LoVo (cell line): Measurements from ENCODE around the gene ACACA.
A peak's percentile ranks its signal among the peaks of the same experiment; 100 is the strongest.
"Not testable (repeated sequence)": the region's sequence is repeated elsewhere in the genome, so short reads cannot be mapped to it uniquely, and the experiment has no call there.

Experiments
- DNase-seq: peaks from one replicate; pipeline ENCODE4 v3.0.0-alpha.2; 2016; ENCODE audit warnings: low spot score

Gene ACACA

DNA sequence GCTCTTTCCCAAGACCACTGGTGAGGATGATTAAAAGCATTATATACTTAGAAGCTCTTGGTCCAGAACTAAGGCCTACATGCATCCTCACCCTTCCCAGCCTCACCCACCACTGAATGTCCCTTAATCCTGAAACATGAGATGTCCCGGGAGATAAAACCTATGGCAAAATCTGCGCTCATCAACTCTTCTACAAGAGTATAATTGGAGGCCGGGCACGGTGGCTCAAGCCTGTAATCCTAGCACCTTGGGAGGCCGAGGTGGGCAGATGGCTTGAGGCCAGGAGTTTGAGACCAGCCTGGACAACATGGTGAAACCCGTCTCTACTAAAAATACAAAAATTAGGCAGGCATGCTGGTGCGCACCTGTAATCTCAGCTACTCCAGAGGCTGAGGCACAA is 13.3 kb downstream of the ACACA start:
- no peak for DNase-seq

DNA sequence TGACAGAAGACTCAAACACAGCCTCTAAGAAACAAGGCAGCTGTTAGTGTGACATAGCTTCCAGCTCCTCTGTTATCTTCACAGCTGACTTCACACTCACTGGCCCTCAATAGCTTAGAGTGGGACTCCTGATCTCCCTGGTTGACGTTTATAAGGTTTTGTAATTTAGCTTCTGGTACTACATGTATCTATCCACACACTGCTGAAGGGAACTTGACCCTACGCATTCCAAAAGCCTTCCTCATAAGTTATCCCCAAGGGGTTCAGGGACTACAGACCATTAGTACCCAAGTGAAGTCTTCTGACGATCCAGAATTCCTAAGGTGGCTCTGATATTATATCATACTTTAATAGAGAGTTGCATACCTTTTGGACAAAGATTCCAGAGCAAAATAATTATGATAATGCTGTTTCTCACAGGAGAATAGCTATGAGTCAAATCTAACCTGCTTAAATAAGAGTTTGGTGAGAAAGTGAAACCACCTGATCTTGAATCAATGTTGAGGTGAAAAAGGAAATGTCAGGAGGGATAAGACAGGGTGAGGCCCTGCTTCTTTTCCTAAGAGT is 14.5 kb downstream of the ACACA start:
- DNase-seq, result peak; percentile 33

DNA sequence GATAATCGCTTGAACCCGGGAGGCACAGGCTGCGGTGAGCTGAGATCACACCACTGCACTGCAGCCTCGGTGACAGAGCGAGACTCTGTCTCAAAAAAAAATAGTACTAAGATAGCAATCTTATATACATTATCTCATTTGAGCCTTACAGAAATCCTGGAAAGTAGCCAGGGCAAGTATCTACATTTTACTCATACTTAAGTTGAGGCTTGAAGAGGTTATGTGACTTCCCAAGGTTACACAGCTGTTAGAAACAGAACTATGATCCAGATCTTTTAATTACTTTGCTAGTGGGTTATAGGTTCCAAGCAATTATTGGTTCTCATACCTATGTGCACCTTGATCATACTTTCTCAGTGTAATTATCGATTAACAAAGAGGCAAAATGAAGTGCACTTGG is 15.5 kb downstream of the ACACA start:
- no peak for DNase-seq

DNA sequence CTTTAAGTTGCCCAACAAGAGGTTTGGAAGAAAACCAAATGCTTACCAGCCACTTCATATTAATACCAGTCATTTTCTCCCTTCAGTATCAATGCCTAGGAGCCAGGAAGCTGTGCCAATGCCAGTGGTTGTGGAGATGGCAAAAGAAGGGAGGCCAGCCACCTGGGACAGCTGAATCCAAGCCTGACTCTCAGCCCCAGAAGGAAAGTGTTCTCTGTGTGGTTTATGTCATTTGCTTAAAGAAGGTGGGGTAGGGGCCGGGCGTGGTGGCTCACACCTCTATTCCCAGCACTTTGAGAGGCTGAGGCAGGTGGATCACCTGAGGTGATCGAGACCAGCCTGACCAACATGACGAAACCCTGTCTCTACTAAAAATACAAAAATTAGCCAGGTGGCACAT is 17.5 kb downstream of the ACACA start:
- DNase-seq, result no peak

DNA sequence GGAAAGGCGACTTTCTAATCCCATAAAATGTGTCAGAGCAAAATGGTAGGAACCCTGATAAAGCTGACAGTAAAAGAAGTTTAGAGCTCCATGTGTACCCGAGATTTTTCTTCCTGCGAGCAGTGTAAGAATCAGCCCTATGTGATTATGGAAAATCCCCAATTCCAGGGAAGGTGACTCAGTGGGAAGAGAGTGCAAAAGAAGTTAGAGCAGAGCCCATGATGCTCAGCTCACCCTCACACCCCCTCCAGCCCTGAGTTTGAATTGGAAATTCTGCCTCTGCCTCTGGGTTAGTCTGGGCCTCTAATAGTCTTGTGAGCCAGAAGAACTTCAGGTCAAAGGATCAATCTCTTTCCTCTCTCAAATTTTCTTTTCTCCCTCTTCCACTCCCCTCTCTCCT is 18.4 kb downstream of the ACACA start:
- DNase-seq, result no peak

DNA sequence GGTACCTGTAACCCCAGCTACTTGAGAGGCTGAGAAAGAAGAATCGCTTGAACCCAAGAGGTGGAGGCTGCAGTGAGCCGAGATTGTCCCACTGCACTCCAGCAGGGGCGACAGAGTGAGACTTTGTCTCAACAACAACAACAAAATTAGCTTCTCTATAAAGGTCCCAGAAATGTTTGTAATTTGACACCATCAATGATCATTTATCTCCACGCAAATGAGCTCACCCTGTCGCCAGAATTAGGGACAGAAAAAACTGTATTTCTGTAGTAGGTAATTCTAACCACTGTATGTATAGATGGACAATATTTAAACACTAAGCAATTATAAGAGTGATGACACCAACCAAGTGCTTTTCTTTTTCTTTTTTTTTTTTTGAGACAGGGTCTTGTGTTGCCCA is 20.2 kb downstream of the ACACA start:
- no peak for DNase-seq

DNA sequence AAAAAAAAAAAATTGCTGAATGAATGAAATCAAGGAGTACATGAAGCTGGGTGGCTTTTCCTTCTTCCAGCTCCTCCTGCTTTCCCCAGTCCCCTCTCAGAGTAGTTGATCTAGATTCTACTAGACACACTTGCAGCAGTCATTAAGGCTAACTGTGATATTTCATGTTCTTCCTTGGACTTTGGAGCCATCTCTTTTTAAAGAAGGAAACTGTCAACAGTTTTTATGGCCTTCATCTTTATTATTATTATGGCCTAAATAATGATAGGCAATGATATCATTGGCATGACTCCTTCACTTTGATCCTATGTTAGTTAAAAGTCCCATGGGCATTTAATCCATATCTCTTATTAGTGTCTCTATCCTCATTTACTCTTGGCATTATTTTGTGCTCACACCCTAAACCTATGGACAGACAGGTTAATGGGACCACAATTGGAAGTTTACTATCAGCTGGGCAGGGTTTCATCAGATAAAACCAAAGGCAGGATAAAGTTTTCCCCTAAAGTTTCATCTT is 21.1 kb downstream of the ACACA start:
- peak; percentile 12 for DNase-seq

DNA sequence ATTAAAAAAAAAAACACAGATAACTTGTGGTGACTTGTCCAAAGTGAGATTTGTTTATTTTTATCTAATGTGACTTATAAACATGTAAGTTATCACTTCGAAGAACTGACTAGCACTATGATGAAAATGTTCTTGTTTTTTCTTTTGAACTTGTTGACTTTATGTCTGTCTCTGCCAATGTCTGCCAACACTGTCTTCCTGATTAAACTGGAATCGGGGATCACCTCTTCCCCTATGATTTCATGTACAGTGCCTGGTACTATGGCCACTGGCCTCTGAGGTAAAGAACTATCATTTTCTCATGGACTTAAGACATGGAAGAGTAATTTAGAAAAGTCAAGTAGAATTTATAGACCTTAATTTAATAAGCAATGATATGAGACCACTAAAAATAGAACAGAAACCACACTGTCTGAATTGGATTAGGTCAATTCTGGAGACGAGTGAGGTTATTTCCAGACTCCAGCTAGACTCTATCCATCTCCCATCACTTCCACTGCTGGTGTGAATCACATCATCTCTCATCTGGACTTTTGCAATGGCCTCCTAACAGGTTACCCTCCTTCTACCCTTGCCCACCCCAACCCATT is 22.0 kb downstream of the ACACA start:
- DNase-seq, result no peak

DNA sequence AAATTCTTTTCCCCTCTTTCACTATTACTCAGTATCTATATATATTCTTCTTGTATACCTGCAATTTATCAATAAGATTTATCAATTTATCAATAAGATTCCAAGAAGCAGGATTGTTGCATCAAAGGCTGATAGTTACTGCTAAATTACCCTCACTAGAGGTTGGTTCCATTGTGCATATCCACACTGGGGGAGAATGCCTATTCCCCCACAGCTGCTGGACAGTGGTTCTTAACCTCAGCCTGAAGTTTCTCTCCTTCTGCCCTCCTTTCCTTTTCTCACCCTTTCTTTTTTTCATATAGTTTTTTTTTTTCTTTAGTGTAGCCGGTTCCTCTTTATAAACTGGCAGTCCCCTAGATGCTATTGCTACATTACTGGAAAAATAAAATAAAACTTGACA is 24.6 kb downstream of the ACACA start:
- no peak for DNase-seq

DNA sequence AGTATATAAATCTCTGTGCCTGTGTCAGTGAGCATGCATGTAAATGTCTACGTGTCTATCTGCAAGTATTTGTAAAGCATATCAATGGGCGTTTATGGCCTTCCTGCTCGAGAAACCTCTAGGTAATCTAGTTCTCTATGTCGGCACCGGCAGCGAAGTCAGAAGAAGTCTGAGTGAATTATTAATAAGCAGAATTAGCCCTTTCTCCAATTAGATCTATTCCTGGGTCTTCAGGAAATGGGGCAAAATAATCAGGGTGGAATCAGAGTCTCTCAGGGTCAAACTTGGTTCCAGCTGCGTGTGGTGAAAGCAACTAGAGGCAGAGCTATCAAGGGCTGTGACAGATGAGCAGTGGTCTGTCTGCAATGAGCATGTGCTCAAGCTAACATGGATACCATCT is 30.9 kb downstream of the ACACA start, which contains the start of gene C17orf78:
TSS of gene C17orf78 (plus strand) at position 280 of the 400 bp plus-strand sequence. CDS start at position 388, 108 bp downstream.
- DNase-seq, result no peak

DNA sequence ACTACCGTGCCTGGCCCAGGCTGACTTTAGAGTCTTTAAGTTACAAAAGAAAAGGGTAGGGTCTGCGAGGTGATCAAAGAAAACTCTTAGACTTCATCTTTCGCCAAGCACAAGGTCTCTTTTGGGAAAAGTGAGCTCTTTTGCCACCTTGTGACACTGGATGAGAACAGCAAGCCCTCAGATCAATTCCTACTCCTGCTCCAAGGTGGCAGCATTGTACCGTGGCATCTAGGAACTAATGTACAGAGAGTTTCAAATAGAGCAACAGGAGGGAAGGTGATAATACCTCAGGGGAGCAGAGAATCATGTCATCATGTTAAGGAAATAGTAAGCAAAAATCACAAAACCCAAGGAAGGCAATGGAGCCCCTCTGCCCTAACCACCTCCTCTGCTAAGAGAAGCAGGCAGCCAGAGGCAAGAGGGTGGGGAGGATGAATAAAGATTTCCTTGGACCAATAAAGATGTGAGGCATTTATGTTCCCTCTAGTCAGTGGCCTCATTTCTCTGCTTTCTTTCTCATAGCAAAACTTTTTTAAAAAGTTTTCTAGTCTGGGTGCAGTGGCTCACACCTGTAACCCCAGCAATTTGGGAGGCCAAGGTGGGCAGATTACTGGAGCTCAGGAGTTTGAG is 33.0 kb downstream of the ACACA start:
- DNase-seq, result peak; percentile 76

DNA sequence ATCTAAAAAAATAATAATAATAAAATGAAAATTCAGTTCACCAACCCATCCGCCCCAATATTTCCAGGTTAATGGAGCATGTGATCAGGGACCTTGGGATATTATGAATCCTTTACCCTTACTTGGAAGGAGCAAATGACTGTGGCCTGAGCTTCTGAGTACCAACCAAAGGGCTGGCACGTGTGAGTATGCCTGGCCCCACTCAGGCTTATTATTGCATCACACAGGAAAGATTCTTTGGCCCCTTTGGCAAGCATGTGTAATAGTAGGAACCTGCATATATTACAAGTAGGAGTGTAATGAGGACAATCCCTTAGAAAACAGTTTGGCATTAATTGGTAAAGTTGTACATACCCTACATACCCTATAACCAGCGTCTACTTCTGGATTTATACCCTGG is 38.1 kb downstream of the ACACA start:
- DNase-seq, result no peak

DNA sequence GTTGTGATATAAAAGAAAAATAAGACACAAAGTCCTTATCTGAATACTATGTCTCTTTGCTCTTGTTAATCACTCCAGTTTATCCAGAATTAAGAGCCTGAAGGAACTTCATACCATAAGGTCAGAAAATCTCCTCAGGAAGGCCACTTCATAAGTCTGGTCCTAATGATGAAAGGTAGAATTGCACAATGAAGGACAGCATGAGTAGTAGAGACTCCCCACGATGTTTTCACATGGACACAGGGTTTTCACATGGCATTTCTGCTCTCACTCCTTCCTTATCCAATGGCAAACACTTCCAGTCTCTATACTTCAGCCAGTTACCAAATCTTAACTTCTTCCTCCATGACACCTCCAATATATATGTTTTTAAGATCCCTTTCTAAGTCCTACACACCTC is 41.0 kb downstream of the ACACA start:
- DNase-seq, result no peak

DNA sequence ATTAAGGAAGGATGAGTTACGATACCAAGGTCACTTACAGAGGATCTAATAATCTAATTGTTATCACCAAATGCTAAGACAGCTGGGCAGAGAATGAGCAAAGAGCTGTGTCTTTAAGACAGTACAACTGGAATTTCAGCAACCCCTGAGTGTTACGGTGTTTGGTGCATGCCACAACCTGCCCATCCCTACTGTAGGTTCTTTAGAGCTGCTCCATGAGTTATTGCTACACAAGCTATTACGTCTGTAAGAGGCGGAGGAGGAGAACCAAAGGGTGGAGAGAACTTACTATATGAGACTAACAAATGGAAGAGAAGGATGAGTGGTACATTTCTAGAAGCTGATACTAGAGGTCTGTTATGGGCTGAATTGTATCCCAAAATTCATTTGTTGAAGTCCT is 45.1 kb downstream of the ACACA start:
- no peak for DNase-seq

DNA sequence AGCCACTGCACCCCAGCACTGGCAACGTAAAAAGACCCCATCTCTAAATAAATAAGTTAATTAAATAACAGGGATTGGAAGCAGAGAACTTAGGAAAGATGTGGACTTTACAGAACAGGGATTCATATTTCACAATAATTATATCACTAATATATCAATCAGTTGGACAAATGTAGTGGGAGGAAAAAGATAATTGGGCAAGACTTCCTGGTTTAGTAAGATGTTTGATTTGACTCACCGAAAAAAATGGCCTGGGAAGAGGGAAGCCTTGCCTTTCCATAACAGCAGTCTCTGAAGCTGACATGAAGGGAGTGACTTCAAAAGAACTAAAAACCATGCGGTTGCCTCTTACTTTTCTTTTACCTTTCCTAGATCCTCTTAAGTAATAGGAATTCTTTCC is 46.0 kb downstream of the ACACA start:
- no peak for DNase-seq

DNA sequence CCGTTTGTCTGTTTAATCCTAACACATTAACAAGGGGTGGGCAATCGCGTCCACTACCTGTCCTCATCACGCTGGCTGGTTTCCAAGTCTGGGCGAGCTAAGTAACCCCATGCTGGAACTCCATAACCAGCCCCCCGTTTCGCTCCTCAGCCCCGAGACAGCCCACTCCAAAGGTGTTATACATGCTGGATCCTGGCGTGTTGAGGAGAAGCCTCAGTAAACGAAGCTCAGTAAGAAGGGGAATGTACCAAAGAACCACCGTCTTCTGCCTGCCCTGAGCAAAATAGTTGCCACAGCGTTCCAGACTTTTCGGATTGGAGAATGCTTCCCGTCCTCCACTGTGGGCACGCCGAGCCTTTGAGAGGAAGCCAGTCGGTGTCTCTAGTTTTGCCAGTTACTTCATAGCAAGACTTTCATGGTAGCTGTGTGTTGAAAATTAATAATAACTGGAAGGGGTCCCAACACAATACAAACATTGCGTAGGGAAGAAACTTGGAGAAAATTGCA is 46.9 kb downstream of the ACACA start:
- no peak for DNase-seq

DNA sequence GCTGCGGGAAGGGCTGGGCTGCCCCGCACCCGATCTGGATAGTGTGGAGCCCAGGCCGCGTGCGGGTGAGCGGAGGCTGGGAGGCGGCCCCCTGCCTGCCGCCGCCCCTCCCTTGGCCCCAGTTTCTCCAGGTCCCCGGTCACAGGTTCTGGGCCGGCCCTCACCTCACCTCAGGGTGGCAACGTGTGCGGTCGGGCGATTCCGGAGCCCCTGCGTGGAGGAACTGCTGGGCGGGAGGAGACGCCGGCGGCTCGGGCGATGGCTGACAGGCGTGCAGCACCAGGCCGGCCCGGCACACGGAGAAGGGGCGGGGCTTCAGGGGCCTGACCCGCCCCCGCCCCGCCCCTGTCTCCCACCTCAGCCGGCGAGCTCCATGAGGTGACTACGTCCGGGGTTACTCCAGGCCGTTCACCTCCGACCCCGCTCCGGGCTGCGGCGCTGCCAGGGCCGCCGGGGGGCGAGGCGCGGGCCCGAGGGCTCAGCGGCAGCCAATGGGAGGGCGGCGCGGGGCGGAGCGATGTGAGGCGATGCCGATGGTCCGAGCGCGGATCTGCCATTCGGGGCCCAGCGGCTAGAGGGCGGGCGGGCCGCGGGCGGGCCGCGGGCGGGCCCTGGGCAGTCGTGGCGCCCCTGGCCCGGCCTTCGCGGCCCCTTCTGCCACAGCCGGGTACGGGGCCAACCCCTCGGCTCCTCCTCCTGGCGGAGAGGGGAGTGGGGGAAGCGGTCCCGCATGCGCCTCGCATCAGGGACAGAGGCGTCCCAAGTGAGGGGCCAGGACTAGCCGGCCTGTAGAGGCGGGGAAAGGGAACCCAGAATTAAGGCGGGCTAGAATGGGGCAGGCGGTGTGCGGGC is 47.6 kb downstream of the ACACA start:
- DNase-seq, result peak; percentile 91

DNA sequence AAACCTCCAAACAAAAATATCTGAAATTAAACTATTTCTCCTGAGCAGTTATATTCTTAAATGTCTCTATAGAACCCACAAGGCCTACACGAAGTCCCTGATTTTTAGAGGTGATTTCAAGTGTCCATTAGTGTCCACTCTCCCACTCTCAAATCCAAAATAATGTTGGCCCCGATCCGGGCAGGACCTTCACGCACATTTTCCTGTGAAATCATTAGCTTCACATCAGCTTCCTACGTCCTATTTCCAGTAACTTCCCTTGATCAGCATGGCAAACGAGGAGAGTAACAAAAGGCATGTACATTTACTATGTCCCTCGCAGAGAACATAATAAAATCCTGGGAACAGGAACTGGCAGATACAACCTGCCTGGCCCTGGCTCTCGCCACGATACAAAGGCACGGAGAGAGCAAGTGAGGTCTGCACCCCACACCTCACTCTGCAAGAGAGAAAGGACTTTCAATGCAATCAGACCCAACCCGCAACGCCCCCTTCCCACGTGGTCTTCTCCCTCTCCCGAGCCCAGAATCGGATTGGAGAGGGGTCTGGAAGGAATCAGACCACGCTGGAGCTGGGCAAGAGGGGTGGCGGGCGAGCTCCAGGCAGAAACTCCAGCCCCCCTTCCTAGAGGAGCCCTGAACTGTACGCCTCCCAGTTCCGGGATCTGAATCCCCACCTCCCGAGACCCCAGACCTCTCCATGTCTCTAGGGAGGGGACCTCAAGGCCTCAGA is 48.4 kb downstream of the ACACA start:
- DNase-seq, result peak; percentile 29

DNA sequence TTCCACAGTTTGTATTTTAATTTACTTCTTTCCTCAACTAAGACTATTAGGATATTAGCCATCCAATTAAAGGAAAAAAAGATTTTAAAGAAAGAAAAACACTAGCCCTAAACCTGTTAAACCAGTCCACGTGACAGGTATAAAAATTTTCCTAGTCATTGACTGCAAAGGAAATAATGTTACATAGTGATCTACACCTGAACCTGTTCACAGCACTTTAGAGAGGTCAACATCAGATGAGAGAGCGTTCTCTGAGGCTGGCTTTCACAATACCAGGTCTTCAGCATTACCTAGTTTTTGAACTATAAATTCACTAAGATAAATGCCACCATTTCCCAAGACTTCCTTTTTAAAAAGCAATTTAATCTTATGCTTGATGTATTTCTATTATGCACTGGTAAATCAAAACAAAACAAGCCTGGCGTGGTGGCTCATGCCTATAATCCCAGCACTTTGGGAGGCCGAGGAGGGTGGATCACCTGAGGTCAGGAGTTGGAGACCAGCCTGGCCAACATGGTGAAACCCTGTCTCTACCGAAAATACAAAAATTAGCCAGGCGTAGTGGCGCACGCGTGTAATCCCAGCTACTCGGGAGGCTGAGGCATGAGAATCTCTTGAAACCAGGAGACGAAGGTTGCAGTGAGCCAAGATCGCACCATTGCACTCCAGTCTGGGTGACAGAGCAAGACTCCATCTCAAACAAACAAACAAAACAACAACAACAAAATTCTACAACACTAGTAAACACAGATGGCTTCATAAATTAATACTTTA is 49.7 kb downstream of the ACACA start:
- not testable (repeated sequence) for DNase-seq

DNA sequence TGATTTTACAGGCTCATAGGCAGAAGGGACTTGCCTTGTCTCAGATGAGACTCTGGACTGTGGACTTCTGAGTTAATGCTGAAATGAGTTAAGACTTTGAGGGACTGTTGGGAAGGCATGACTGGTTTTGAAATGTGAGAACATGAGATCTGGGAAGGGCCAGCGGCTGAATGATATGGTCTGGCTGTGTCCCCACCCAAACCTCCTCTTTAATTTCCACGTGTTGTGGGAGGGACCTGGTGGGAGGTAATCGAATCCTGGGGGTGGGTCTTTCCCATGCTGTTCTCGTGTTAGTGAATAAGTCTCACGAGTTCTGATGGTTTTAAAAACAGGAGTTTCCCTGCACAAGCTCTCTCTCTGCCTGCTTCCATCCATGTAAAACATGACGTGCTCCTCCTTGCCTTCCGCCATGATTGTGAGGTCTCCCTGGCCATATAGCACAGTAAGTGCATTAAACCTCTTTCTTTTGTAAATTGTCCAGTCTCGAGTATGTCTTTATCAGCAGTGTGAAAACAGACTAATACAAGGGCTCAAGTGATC is 59.7 kb downstream of the ACACA start:
- not testable (repeated sequence) for DNase-seq

DNA sequence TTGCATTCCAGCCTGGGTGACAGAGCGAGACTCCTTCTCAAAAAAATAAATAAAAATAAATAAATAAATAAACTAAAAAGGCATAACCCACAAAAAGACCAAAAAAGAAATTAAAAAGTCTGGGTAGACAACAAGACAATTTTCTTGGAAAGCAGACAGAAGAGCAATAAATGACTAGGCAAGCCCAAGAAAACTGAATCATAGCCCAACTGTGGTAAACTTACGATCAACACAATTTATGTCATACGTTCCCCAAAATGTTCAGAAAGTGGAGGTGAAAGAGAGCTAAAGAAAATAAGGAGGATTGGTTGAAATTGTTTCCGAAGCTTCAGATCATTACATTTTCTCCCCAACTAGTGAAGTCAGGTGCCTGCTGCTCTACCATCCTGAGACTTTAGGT is 62.1 kb downstream of the ACACA start:
- DNase-seq, result no peak
